ENCODE measurements around the gene APOL1. TPM values are rescaled to one million over a fixed set of nuclear protein-coding genes. Genes with fewer than 3 reads are reported as not detected.

APOL1 gene
- total RNA-seq, 2 experiments from 2014 or later, result 6.4 to 7.3 TPM

GRCh38 chr22:36245805-36246356 is 7.1 kb upstream of the APOL1 start:
- no peak overlapping the region for H3K4me3 Mint-ChIP-seq
- H3K36me3 Mint-ChIP-seq (ENCODE audit: low read depth), result no peaks in the 10 kb centered on the region
- ChIA-PET CTCF (no interaction called here), POLR2A (no interaction called here)
- no peak overlapping the region for H3K27ac ChIP-seq (ENCODE audit: low read depth in 1 of 2, low read length in 2 of 2)
- H3K4me1 ChIP-seq (ENCODE audit: insufficient read depth, low read length), result no peaks in the 10 kb centered on the region
- H3K27me3 ChIP-seq (ENCODE audit: control insufficient read depth in 1 of 2, insufficient read depth in 2 of 2, low read length in 2 of 2), result no peaks in the 10 kb centered on the region
- H3K4me1 Mint-ChIP-seq (ENCODE audit: low read depth), result no peaks in the 10 kb centered on the region
- no peak overlapping the region for H3K27ac Mint-ChIP-seq
- peaks cover 2% of the 10 kb centered on the region for H3K9me3 Mint-ChIP-seq
- H3K36me3 ChIP-seq (ENCODE audit: insufficient read depth, low read length), result no peaks in the 10 kb centered on the region
- no peak for ATAC-seq (ENCODE audit: poor library complexity)
- H3K4me3 ChIP-seq (ENCODE audit: low read length), result no peak overlapping the region
- DNase-seq, result no peak
- H3K9me3 ChIP-seq (ENCODE audit: control insufficient read depth in 1 of 2, insufficient read depth in 1 of 2, low read length in 2 of 2), result no peaks in the 10 kb centered on the region
- intact Hi-C loops (cut with DNase I, micrococcal nuclease), result no loop called here
- TF ChIP-seq, protein P1, sequence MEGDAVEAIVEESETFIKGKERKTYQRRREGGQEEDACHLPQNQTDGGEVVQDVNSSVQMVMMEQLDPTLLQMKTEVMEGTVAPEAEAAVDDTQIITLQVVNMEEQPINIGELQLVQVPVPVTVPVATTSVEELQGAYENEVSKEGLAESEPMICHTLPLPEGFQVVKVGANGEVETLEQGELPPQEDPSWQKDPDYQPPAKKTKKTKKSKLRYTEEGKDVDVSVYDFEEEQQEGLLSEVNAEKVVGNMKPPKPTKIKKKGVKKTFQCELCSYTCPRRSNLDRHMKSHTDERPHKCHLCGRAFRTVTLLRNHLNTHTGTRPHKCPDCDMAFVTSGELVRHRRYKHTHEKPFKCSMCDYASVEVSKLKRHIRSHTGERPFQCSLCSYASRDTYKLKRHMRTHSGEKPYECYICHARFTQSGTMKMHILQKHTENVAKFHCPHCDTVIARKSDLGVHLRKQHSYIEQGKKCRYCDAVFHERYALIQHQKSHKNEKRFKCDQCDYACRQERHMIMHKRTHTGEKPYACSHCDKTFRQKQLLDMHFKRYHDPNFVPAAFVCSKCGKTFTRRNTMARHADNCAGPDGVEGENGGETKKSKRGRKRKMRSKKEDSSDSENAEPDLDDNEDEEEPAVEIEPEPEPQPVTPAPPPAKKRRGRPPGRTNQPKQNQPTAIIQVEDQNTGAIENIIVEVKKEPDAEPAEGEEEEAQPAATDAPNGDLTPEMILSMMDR (IDR thresholded peaks at IDR 0.05), result no peak
- no peaks in the 10 kb centered on the region for H3K27me3 Mint-ChIP-seq

- Mint-ChIP-seq H3K27me3 (no peaks in the 10 kb centered on the region), H3K27ac (no peak overlapping the region), H3K9me3 (peaks cover 2% of the 10 kb centered on the region), H3K4me3 (no peak overlapping the region), H3K36me3 (ENCODE audit: low read depth) (no peaks in the 10 kb centered on the region), H3K4me1 (ENCODE audit: low read depth) (no peaks in the 10 kb centered on the region)
- ATAC-seq (ENCODE audit: poor library complexity), result no peak
- Histone ChIP-seq H3K9me3 (ENCODE audit: control insufficient read depth in 1 of 2, insufficient read depth in 1 of 2, low read length in 2 of 2) (no peaks in the 10 kb centered on the region), H3K36me3 (ENCODE audit: insufficient read depth, low read length) (no peaks in the 10 kb centered on the region), H3K27me3 (ENCODE audit: control insufficient read depth in 1 of 2, insufficient read depth in 2 of 2, low read length in 2 of 2) (no peaks in the 10 kb centered on the region), H3K4me3 (ENCODE audit: low read length) (no peak overlapping the region), H3K4me1 (ENCODE audit: insufficient read depth, low read length) (no peaks in the 10 kb centered on the region), H3K27ac (ENCODE audit: low read depth in 1 of 2, low read length in 2 of 2) (no peak overlapping the region)
- DNase-seq, result no peak
- TF ChIP-seq, protein P1 (IDR thresholded peaks at IDR 0.05), result no peak
- intact Hi-C loops (cut with DNase I, micrococcal nuclease), result no loop called here
- CTCF ChIA-PET, result no interaction called here
- POLR2A ChIA-PET, result no interaction called here
Observed at GRCh38 chr22:36246718-36247117, 6.2 kb upstream of the APOL1 start.

DNA sequence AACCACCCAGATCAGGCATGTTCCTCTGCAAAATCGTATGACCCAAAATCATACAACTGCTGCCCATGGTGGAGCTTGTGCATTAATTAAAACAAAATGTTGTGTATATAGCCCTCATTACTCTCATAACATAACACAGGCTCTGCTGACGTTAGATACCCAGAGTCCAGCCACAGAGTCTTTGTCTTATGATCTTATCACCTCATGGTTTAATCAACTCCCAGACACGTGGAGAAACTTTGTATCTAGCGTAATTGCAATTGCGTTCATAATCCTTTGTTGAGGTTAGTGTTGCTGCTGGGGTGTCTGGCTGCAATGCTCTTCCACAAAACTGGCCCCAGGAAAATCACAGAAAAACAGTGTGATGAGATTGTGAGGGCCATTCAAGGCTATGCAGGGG is 5.0 kb upstream of the APOL1 start:
- peaks cover 8% of the 10 kb centered on the region for H3K4me1 ChIP-seq (ENCODE audit: insufficient read depth, low read length)
- intact Hi-C loops (cut with DNase I, micrococcal nuclease), result no loop called here

More for the DNA sequence above, 5.0 kb upstream of the APOL1 start:
- TF ChIP-seq, protein P1 (IDR thresholded peaks at IDR 0.05), result no peak
- DNase-seq, result no peak
- Mint-ChIP-seq H3K9me3 (peaks cover 2% of the 10 kb centered on the region), H3K4me1 (ENCODE audit: low read depth) (peaks cover 5% of the 10 kb centered on the region), H3K27me3 (no peaks in the 10 kb centered on the region), H3K4me3 (no peak overlapping the region), H3K27ac (no peak overlapping the region), H3K36me3 (ENCODE audit: low read depth) (peaks cover 3% of the 10 kb centered on the region)
- no peaks in the 10 kb centered on the region for H3K27me3 ChIP-seq (ENCODE audit: control insufficient read depth in 1 of 2, insufficient read depth in 2 of 2, low read length in 2 of 2)
- no peaks in the 10 kb centered on the region for H3K9me3 ChIP-seq (ENCODE audit: control insufficient read depth in 1 of 2, insufficient read depth in 1 of 2, low read length in 2 of 2)
- no peaks in the 10 kb centered on the region for H3K36me3 ChIP-seq (ENCODE audit: insufficient read depth, low read length)
- ChIA-PET POLR2A (no interaction called here), CTCF (interaction anchor here (1.2 kb wide), 1 partner anchor 9 kb away, joined by 5 read pairs; the partner anchor contains the start of gene APOL2)
- H3K27ac ChIP-seq (ENCODE audit: low read depth in 1 of 2, low read length in 2 of 2), result no peak overlapping the region
- ATAC-seq (ENCODE audit: poor library complexity), result no peak
- no peak overlapping the region for H3K4me3 ChIP-seq (ENCODE audit: low read length)
